ENCODE results near the gene ZFAND3. TPM values are rescaled to one million over a fixed set of nuclear protein-coding genes. Genes with fewer than 3 reads are reported as not detected.

ZFAND3 gene
- total and polyA plus RNA-seq, 2 experiments from 2014 or later, result 36.5 to 50.0 TPM

DNA sequence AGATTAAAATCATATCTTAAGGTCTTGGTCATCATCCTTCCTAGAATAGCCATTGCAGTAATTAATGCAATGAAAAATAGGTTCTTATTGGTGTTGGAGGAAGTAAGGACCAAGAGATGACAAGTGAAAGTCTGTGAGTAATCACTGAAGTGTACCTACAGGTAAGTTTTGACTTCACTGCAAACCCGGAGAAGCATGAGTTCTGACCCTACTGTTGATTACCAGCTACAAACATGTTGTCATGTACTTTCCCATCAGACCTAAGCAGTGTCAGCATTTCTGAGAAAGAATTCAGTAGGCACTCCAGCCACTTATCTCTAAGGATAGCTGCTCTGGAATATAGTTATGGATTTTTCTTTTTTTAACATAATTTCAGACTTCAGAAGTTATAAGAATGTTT lies 280.9 kb downstream of the ZFAND3 start:
- Histone ChIP-seq H3K27me3 (no peaks in the 10 kb centered on the region), H3K4me3 (no peak overlapping the region), H3K9me3 (ENCODE audit: low read depth) (no peaks in the 10 kb centered on the region), H3K4me1 (ENCODE audit: insufficient read depth) (no peaks in the 10 kb centered on the region), H3K79me2 (peaks cover 53% of the 10 kb centered on the region), H3K4me2 (no peak overlapping the region), H2AFZ (no peak overlapping the region), H3K36me3 (replicated peaks; ENCODE audit: insufficient read depth, low read depth) (no peaks in the 10 kb centered on the region), H3K27ac (no peak overlapping the region), H4K20me1 (ENCODE audit: insufficient read depth, poor library complexity, severe bottlenecking) (peaks cover 14% of the 10 kb centered on the region), H3K9me2 (replicated peaks; ENCODE audit: insufficient read depth) (no peaks in the 10 kb centered on the region)
- TF ChIP-seq EZH2phosphoT487 (IDR thresholded peaks at IDR 0.05; ENCODE audit: low read depth, severe bottlenecking, unreplicated experiment) (no peak), CTCF (IDR thresholded peaks at IDR 0.05; ENCODE audit: poor library complexity) (no peak), EZH2 (IDR thresholded peaks at IDR 0.05; ENCODE audit: borderline replicate concordance) (no peak)
- 90% methylated on average over 1 of the region's 1 CpG for WGBS (ENCODE audit: low lambda C conversion rate, missing lambda C conversion rate)
- DNase-seq (ENCODE audit: low spot score), result no peak

DNA sequence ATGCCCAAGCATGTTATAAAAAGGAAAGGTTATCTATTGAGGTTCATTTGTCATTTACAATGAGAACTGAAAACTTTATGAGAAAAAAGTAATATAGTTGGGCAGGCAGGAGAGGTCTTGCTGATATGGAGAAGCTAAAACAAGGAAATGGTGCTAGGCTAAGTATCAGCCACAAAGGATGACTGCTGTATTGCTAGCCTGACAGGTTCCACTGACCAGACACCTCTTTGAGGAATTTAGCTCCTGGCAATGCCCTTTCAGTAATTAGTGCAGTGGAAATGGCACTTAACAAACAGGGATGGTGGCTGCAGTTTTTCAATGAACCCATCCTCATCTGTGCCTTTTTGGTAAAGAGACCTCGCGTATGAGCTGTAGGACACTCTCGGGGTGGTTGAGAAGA lies 284.4 kb downstream of the ZFAND3 start:
- Histone ChIP-seq H3K36me3 (replicated peaks; ENCODE audit: insufficient read depth, low read depth) (no peaks in the 10 kb centered on the region), H3K27me3 (no peaks in the 10 kb centered on the region), H2AFZ (no peak overlapping the region), H4K20me1 (ENCODE audit: insufficient read depth, poor library complexity, severe bottlenecking) (peaks cover 19% of the 10 kb centered on the region), H3K79me2 (peaks cover 46% of the 10 kb centered on the region), H3K27ac (no peak overlapping the region), H3K4me2 (no peak overlapping the region), H3K9me3 (ENCODE audit: low read depth) (no peaks in the 10 kb centered on the region), H3K4me3 (no peak overlapping the region), H3K4me1 (ENCODE audit: insufficient read depth) (no peaks in the 10 kb centered on the region), H3K9me2 (replicated peaks; ENCODE audit: insufficient read depth) (no peaks in the 10 kb centered on the region)
- DNase-seq (ENCODE audit: low spot score), result no peak
- WGBS (ENCODE audit: low lambda C conversion rate, missing lambda C conversion rate), result 74% methylated on average over 3 of the region's 3 CpGs
- no peak for TF ChIP-seq EZH2 (IDR thresholded peaks at IDR 0.05; ENCODE audit: borderline replicate concordance)
- no peak for TF ChIP-seq CTCF (IDR thresholded peaks at IDR 0.05; ENCODE audit: poor library complexity)
- no peak for TF ChIP-seq EZH2phosphoT487 (IDR thresholded peaks at IDR 0.05; ENCODE audit: low read depth, severe bottlenecking, unreplicated experiment)

DNA sequence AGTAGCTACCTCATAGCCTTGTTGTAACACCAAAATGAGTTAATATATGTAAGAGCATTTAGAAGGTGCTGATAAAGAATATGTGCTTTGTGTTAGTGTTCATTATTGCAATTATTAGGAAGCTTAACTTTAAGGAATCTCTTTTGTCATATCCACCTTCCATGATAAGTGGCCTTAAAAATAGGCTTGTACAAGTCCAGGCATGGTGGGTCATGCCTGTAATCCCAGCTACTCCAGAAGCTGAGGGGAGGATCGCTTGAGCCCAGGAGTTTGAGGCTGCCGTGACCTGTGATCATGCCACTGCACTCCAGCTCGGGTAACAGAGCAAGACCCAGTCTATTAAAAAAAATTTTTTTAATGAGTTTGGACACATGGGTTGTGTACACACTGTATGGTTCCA lies 285.5 kb downstream of the ZFAND3 start:
- no peaks in the 10 kb centered on the region for H3K9me2 ChIP-seq (replicated peaks; ENCODE audit: insufficient read depth)
- H3K27ac ChIP-seq, result no peak overlapping the region
- no peaks in the 10 kb centered on the region for H3K9me3 ChIP-seq (ENCODE audit: low read depth)
- no peak overlapping the region for H3K4me3 ChIP-seq
- no peaks in the 10 kb centered on the region for H3K36me3 ChIP-seq (replicated peaks; ENCODE audit: insufficient read depth, low read depth)
- peaks cover 22% of the 10 kb centered on the region for H4K20me1 ChIP-seq (ENCODE audit: insufficient read depth, poor library complexity, severe bottlenecking)
- H3K27me3 ChIP-seq, result no peaks in the 10 kb centered on the region
- H3K79me2 ChIP-seq, result peaks cover 53% of the 10 kb centered on the region
- no peak for DNase-seq (ENCODE audit: low spot score)
- 98% methylated on average over 3 of the region's 3 CpGs for WGBS (ENCODE audit: low lambda C conversion rate, missing lambda C conversion rate)
- TF ChIP-seq EZH2phosphoT487 (IDR thresholded peaks at IDR 0.05; ENCODE audit: low read depth, severe bottlenecking, unreplicated experiment) (no peak), CTCF (IDR thresholded peaks at IDR 0.05; ENCODE audit: poor library complexity) (no peak), EZH2 (IDR thresholded peaks at IDR 0.05; ENCODE audit: borderline replicate concordance) (no peak)
- peaks cover 2% of the 10 kb centered on the region for H3K4me1 ChIP-seq (ENCODE audit: insufficient read depth)
- no peak overlapping the region for H2AFZ ChIP-seq
- H3K4me2 ChIP-seq, result no peak overlapping the region

DNA sequence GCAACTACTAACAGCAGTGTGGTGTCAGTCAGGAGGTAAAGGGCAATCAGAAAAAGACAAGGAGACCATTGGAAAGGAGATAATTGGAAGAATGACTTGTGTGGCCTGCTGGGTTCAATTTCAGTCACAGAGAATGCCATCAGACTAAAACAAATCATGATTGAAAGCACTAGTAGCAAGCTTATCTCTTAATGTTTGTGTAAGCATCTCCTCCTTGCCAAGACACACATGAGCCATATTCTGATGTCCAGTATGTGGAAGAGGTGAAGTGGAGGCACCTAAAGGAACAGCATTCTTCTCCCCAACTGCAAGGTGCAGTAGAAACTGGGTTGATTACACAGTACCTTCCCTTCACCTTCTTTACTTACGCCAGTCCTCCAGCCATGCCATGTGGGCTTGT lies 287.5 kb downstream of the ZFAND3 start:
- H3K36me3 ChIP-seq (replicated peaks; ENCODE audit: insufficient read depth, low read depth), result no peaks in the 10 kb centered on the region
- peaks cover 16% of the 10 kb centered on the region for H3K4me1 ChIP-seq (ENCODE audit: insufficient read depth)
- no peaks in the 10 kb centered on the region for H3K9me2 ChIP-seq (replicated peaks; ENCODE audit: insufficient read depth)
- 100% methylated on average over 1 of the region's 1 CpG for WGBS (ENCODE audit: low lambda C conversion rate, missing lambda C conversion rate)
- H3K4me2 ChIP-seq, result no peak overlapping the region
- H2AFZ ChIP-seq, result no peak overlapping the region
- H4K20me1 ChIP-seq (ENCODE audit: insufficient read depth, poor library complexity, severe bottlenecking), result peaks cover 31% of the 10 kb centered on the region
- no peak overlapping the region for H3K27ac ChIP-seq
- peaks cover 51% of the 10 kb centered on the region for H3K79me2 ChIP-seq
- no peak overlapping the region for H3K4me3 ChIP-seq
- H3K27me3 ChIP-seq, result no peaks in the 10 kb centered on the region
- DNase-seq (ENCODE audit: low spot score), result no peak
- H3K9me3 ChIP-seq (ENCODE audit: low read depth), result no peaks in the 10 kb centered on the region
- TF ChIP-seq CTCF (IDR thresholded peaks at IDR 0.05; ENCODE audit: poor library complexity) (no peak), EZH2 (IDR thresholded peaks at IDR 0.05; ENCODE audit: borderline replicate concordance) (no peak), EZH2phosphoT487 (IDR thresholded peaks at IDR 0.05; ENCODE audit: low read depth, severe bottlenecking, unreplicated experiment) (no peak)

Data from hepatocyte (in vitro differentiated cells).